ENCODE results near the gene CCDC33. TPM values are rescaled to one million over a fixed set of nuclear protein-coding genes. Genes with fewer than 3 reads are reported as not detected.
A peak's percentile ranks its signal among the peaks of the same experiment; 100 is the strongest.

The CCDC33 gene
- total RNA-seq, 1 donor from 2014 or later, result 4.2 TPM

GRCh38 chr15:74228723-74229081, 7.4 kb upstream of the CCDC33 start:
- no peak for TF ChIP-seq CTCF (IDR thresholded peaks at IDR 0.05; ENCODE audit: unreplicated experiment)
- H3K4me3 Mint-ChIP-seq, result no peak overlapping the region
- no peak for DNase-seq (ENCODE audit: low spot score in 2 of 2, unreplicated experiment in 2 of 2)
- peaks cover 29% of the 10 kb centered on the region for H3K4me1 Mint-ChIP-seq
- no peaks in the 10 kb centered on the region for H3K36me3 Mint-ChIP-seq
- H3K27ac Mint-ChIP-seq, result peak overlapping the region; percentile 63
- peaks cover 26% of the 10 kb centered on the region for H3K27me3 Mint-ChIP-seq (ENCODE audit: low read depth)
- no peaks in the 10 kb centered on the region for H3K9me3 Mint-ChIP-seq

- Mint-ChIP-seq H3K4me1 (peaks cover 27% of the 10 kb centered on the region), H3K27ac (no peak overlapping the region), H3K27me3 (ENCODE audit: low read depth) (peaks cover 26% of the 10 kb centered on the region), H3K4me3 (no peak overlapping the region), H3K36me3 (no peaks in the 10 kb centered on the region), H3K9me3 (no peaks in the 10 kb centered on the region)
- DNase-seq (ENCODE audit: low spot score in 2 of 2, unreplicated experiment in 2 of 2), result no peak
- TF ChIP-seq CTCF (IDR thresholded peaks at IDR 0.05; ENCODE audit: unreplicated experiment), result no peak
Observed at GRCh38 chr15:74229686-74230085, 6.4 kb upstream of the CCDC33 start.

GRCh38 chr15:74231475-74231874, 4.7 kb upstream of the CCDC33 start:
- Mint-ChIP-seq H3K27ac (no peak overlapping the region), H3K27me3 (ENCODE audit: low read depth) (peaks cover 24% of the 10 kb centered on the region), H3K9me3 (no peaks in the 10 kb centered on the region), H3K36me3 (no peaks in the 10 kb centered on the region), H3K4me1 (peaks cover 25% of the 10 kb centered on the region), H3K4me3 (no peak overlapping the region)
- TF ChIP-seq CTCF (IDR thresholded peaks at IDR 0.05; ENCODE audit: unreplicated experiment), result no peak
- DNase-seq (ENCODE audit: low spot score in 2 of 2, unreplicated experiment in 2 of 2), result no peak

- Mint-ChIP-seq H3K27me3 (ENCODE audit: low read depth) (peaks cover 11% of the 10 kb centered on the region), H3K27ac (no peak overlapping the region), H3K9me3 (no peaks in the 10 kb centered on the region), H3K4me3 (no peak overlapping the region), H3K36me3 (no peaks in the 10 kb centered on the region), H3K4me1 (peaks cover 21% of the 10 kb centered on the region)
- no peak for DNase-seq (ENCODE audit: low spot score in 2 of 2, unreplicated experiment in 2 of 2)
- TF ChIP-seq CTCF (IDR thresholded peaks at IDR 0.05; ENCODE audit: unreplicated experiment), result no peak
Observed at GRCh38 chr15:74233373-74233772, 2.8 kb upstream of the CCDC33 start.

- peaks cover 16% of the 10 kb centered on the region for H3K4me1 Mint-ChIP-seq
- no peak for DNase-seq (ENCODE audit: low spot score in 2 of 2, unreplicated experiment in 2 of 2)
Observed at GRCh38 chr15:74233851-74234597, 2.1 kb upstream of the CCDC33 start.

More at GRCh38 chr15:74233851-74234597, 2.1 kb upstream of the CCDC33 start:
- Mint-ChIP-seq H3K36me3 (no peaks in the 10 kb centered on the region), H3K27me3 (ENCODE audit: low read depth) (peaks cover 11% of the 10 kb centered on the region), H3K9me3 (no peaks in the 10 kb centered on the region), H3K4me3 (no peak overlapping the region), H3K27ac (no peak overlapping the region)
- no peak for TF ChIP-seq CTCF (IDR thresholded peaks at IDR 0.05; ENCODE audit: unreplicated experiment)

All from mesothelial cell of epicardium (in vitro differentiated cells).